ENCODE data around the gene MAP1A.

The MAP1A gene

GRCh38 chr15:43517354-43518196 lies at the start of gene MAP1A:
MAP1A (plus strand) TSS chr15:43517608; CDS start chr15:43521474, 3,866 bp downstream.
- DNase-seq, result peak; percentile 19

GRCh38 chr15:43469867-43470266 lies 47.5 kb upstream of the MAP1A start:
- DNase-seq, result no peak

- no peak for DNase-seq
These were observed 45.4 kb upstream of the MAP1A start for GRCh38 chr15:43471975-43472374.

GRCh38 chr15:43473885-43474284 lies 43.5 kb upstream of the MAP1A start:
- no peak for DNase-seq

GRCh38 chr15:43483297-43484128 lies 33.9 kb upstream of the MAP1A start:
- no peak for DNase-seq

GRCh38 chr15:43484455-43484854 lies 33.0 kb upstream of the MAP1A start:
- DNase-seq, result no peak

GRCh38 chr15:43487271-43487895 lies 30.0 kb upstream of the MAP1A start:
- DNase-seq, result no peak

GRCh38 chr15:43488790-43489189 lies 28.6 kb upstream of the MAP1A start:
- no peak for DNase-seq

- no peak for DNase-seq
These were observed 28.2 kb upstream of the MAP1A start for GRCh38 chr15:43489191-43489590.

GRCh38 chr15:43492266-43492665 lies 25.1 kb upstream of the MAP1A start:
- no peak for DNase-seq

- peak; percentile 89 for DNase-seq
These were observed 24.5 kb upstream of the MAP1A start, which contains the start of gene TP53BP1 for GRCh38 chr15:43492673-43493601. TP53BP1 (minus strand) TSS chr15:43493156; CDS start chr15:43493043, 113 bp downstream.

- no peak for DNase-seq
These were observed 23.5 kb upstream of the MAP1A start for GRCh38 chr15:43493703-43494472.

GRCh38 chr15:43498990-43499389 lies 18.4 kb upstream of the MAP1A start:
- DNase-seq, result no peak

- no peak for DNase-seq
These were observed 17.8 kb upstream of the MAP1A start for GRCh38 chr15:43499635-43500034.

GRCh38 chr15:43505738-43506137 lies 11.7 kb upstream of the MAP1A start:
- DNase-seq, result no peak

- no peak for DNase-seq
These were observed 9.0 kb upstream of the MAP1A start for GRCh38 chr15:43508421-43508820.

GRCh38 chr15:43508991-43509659 lies 8.3 kb upstream of the MAP1A start:
- DNase-seq, result no peak

GRCh38 chr15:43509660-43510199 lies 7.7 kb upstream of the MAP1A start:
- DNase-seq, result no peak

- peak; percentile 97 for DNase-seq
These were observed 7.0 kb upstream of the MAP1A start for GRCh38 chr15:43510200-43511011.

Data from GDM1 (cell line).